ENCODE data around the gene CTF1.
"Not testable (repeated sequence)": the region's sequence is repeated elsewhere in the genome, so short reads cannot be mapped to it uniquely, and the experiment has no call there.

Gene CTF1

DNA sequence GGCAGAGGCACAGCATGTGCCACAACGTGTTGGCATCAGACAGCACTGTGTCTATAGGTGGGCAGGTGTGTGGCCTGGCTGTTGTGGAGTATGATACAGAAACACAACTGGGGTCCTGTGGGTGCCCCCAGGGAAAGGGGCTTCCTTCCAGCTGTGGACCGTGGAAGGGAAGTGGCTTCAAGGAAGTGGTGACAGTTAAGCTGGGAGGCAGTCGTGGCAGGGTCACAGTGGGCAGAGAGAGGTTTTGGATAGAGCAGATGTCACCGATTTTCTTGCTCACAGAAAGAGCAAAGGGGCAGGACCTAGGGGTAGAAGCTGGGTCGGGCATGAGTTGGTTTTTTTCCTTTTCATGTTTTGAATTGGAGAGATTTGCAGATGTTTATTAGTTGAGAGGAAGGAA, 41.3 kb downstream of the CTF1 start:
- Histone ChIP-seq H4K20me1 (ENCODE audit: insufficient read depth, low read length, poor library complexity, severe bottlenecking) (no peaks in the 10 kb centered on the region), H3K27me3 (ENCODE audit: insufficient read depth, low read length, poor library complexity, severe bottlenecking) (no peaks in the 10 kb centered on the region), H3K9me3 (ENCODE audit: insufficient read depth, low read depth, low read length) (no peaks in the 10 kb centered on the region), H3K4me1 (ENCODE audit: insufficient read depth, low read length, poor library complexity, severe bottlenecking) (peaks cover 36% of the 10 kb centered on the region), H3K79me2 (ENCODE audit: insufficient read depth, low read length) (no peaks in the 10 kb centered on the region), H3K9ac (ENCODE audit: low read depth, low read length, poor library complexity, severe bottlenecking) (peak overlapping the region; percentile 39), H3F3A (ENCODE audit: low read depth) (no peaks in the 10 kb centered on the region), H3K4me2 (ENCODE audit: low read depth, low read length, poor library complexity, severe bottlenecking) (peak overlapping the region; percentile 60), H3K9me2 (replicated peaks; ENCODE audit: low read depth, low read length) (no peaks in the 10 kb centered on the region), H3K36me3 (ENCODE audit: insufficient read depth, low read length) (peaks cover 5% of the 10 kb centered on the region; the same call in 1 of the 2 replicates), H2AFZ (ENCODE audit: low read length) (no peak overlapping the region), H3K4me3 (ENCODE audit: low read length, poor library complexity, severe bottlenecking) (no peak overlapping the region)
- TF ChIP-seq EZH2phosphoT487 (IDR thresholded peaks at IDR 0.05; ENCODE audit: borderline replicate concordance), result no peak
- TF ChIP-seq, protein P1, sequence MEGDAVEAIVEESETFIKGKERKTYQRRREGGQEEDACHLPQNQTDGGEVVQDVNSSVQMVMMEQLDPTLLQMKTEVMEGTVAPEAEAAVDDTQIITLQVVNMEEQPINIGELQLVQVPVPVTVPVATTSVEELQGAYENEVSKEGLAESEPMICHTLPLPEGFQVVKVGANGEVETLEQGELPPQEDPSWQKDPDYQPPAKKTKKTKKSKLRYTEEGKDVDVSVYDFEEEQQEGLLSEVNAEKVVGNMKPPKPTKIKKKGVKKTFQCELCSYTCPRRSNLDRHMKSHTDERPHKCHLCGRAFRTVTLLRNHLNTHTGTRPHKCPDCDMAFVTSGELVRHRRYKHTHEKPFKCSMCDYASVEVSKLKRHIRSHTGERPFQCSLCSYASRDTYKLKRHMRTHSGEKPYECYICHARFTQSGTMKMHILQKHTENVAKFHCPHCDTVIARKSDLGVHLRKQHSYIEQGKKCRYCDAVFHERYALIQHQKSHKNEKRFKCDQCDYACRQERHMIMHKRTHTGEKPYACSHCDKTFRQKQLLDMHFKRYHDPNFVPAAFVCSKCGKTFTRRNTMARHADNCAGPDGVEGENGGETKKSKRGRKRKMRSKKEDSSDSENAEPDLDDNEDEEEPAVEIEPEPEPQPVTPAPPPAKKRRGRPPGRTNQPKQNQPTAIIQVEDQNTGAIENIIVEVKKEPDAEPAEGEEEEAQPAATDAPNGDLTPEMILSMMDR (conservative IDR thresholded peaks at IDR 0.05; ENCODE audit: low read length), result no peak

GRCh38 chr16:30939571-30939970, 43.2 kb downstream of the CTF1 start:
- H3K36me3 ChIP-seq (ENCODE audit: insufficient read depth, low read length), result peaks cover 16% of the 10 kb centered on the region

GRCh38 chr16:30941600-30942425, 45.4 kb downstream of the CTF1 start:
- H3K4me3 ChIP-seq (ENCODE audit: low read length, poor library complexity, severe bottlenecking), result peak overlapping the region; percentile 8
- peak overlapping the region; percentile 26 for H3K4me2 ChIP-seq (ENCODE audit: low read depth, low read length, poor library complexity, severe bottlenecking)
- no peaks in the 10 kb centered on the region for H3K27me3 ChIP-seq (ENCODE audit: insufficient read depth, low read length, poor library complexity, severe bottlenecking)
- peaks cover 24% of the 10 kb centered on the region for H3K4me1 ChIP-seq (ENCODE audit: insufficient read depth, low read length, poor library complexity, severe bottlenecking)
- TF ChIP-seq, protein P1 (conservative IDR thresholded peaks at IDR 0.05; ENCODE audit: low read length), result peak; percentile 89
- no peak for TF ChIP-seq EZH2phosphoT487 (IDR thresholded peaks at IDR 0.05; ENCODE audit: borderline replicate concordance)
- peaks cover 21% of the 10 kb centered on the region for H3K36me3 ChIP-seq (ENCODE audit: insufficient read depth, low read length)
- H3K9ac ChIP-seq (ENCODE audit: low read depth, low read length, poor library complexity, severe bottlenecking), result no peak overlapping the region
- no peaks in the 10 kb centered on the region for H3K9me3 ChIP-seq (ENCODE audit: insufficient read depth, low read depth, low read length)
- H3K9me2 ChIP-seq (replicated peaks; ENCODE audit: low read depth, low read length), result no peaks in the 10 kb centered on the region
- no peak overlapping the region for H2AFZ ChIP-seq (ENCODE audit: low read length)
- no peaks in the 10 kb centered on the region for H4K20me1 ChIP-seq (ENCODE audit: insufficient read depth, low read length, poor library complexity, severe bottlenecking)
- no peaks in the 10 kb centered on the region for H3K79me2 ChIP-seq (ENCODE audit: insufficient read depth, low read length)
- no peaks in the 10 kb centered on the region for H3F3A ChIP-seq (ENCODE audit: low read depth)

More at GRCh38 chr16:30939571-30939970, 43.2 kb downstream of the CTF1 start:
- not testable (repeated sequence) for H3K79me2 ChIP-seq (ENCODE audit: insufficient read depth, low read length); H3K4me2 ChIP-seq (ENCODE audit: low read depth, low read length, poor library complexity, severe bottlenecking); H4K20me1 ChIP-seq (ENCODE audit: insufficient read depth, low read length, poor library complexity, severe bottlenecking); H3K27me3 ChIP-seq (ENCODE audit: insufficient read depth, low read length, poor library complexity, severe bottlenecking); H3K9me3 ChIP-seq (ENCODE audit: insufficient read depth, low read depth, low read length); H3K4me3 ChIP-seq (ENCODE audit: low read length, poor library complexity, severe bottlenecking); H3K9ac ChIP-seq (ENCODE audit: low read depth, low read length, poor library complexity, severe bottlenecking); H3K9me2 ChIP-seq (replicated peaks; ENCODE audit: low read depth, low read length); H3F3A ChIP-seq (ENCODE audit: low read depth); H2AFZ ChIP-seq (ENCODE audit: low read length)
- H3K4me1 ChIP-seq (ENCODE audit: insufficient read depth, low read length, poor library complexity, severe bottlenecking), result peaks cover 35% of the 10 kb centered on the region

DNA sequence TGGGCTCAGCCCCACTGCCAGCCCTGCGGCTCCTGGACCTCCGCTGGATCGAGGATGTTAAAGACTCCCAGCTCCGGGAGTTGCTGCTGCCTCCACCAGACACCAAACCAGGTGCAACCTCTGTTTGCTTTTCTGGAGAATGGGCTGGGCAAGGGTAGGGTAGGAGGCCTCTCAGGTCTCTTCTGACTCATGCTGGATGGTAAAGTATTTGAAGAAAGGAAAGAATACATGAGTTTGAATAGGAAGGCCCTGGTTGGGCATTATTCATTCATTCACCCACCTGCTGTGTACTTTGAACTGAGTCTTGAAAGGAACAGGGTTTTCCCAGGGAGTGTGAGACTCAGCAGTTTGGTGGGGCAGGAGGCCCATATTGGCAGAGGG, 46.0 kb downstream of the CTF1 start:
- Histone ChIP-seq H3K36me3 (ENCODE audit: insufficient read depth, low read length) (peaks cover 25% of the 10 kb centered on the region), H2AFZ (ENCODE audit: low read length) (no peak overlapping the region), H3K9me2 (replicated peaks; ENCODE audit: low read depth, low read length) (no peaks in the 10 kb centered on the region), H3K4me1 (ENCODE audit: insufficient read depth, low read length, poor library complexity, severe bottlenecking) (peaks cover 18% of the 10 kb centered on the region), H3K4me2 (ENCODE audit: low read depth, low read length, poor library complexity, severe bottlenecking) (peak overlapping the region; percentile 26), H3F3A (ENCODE audit: low read depth) (no peaks in the 10 kb centered on the region), H3K9me3 (ENCODE audit: insufficient read depth, low read depth, low read length) (no peaks in the 10 kb centered on the region), H3K4me3 (ENCODE audit: low read length, poor library complexity, severe bottlenecking) (peak overlapping the region; percentile 8), H3K9ac (ENCODE audit: low read depth, low read length, poor library complexity, severe bottlenecking) (no peak overlapping the region), H3K27me3 (ENCODE audit: insufficient read depth, low read length, poor library complexity, severe bottlenecking) (no peaks in the 10 kb centered on the region), H3K79me2 (ENCODE audit: insufficient read depth, low read length) (no peaks in the 10 kb centered on the region), H4K20me1 (ENCODE audit: insufficient read depth, low read length, poor library complexity, severe bottlenecking) (no peaks in the 10 kb centered on the region)
- TF ChIP-seq, protein P1 (conservative IDR thresholded peaks at IDR 0.05; ENCODE audit: low read length), result no peak
- no peak for TF ChIP-seq EZH2phosphoT487 (IDR thresholded peaks at IDR 0.05; ENCODE audit: borderline replicate concordance)

Measured in Loucy (cell line).